Activated CD4-positive, alpha-beta T cell treated with anti-CD3 and anti-CD28 coated beads, Interleukin-2, amount 50 U/mL, for 1 hour (primary cell): ENCODE data around the gene SOX30.

ENCODE experiments used
- DNase-seq: peaks from one replicate; pipeline ENCODE4 v3.0.0-alpha.2; 2020

The SOX30 gene

DNA sequence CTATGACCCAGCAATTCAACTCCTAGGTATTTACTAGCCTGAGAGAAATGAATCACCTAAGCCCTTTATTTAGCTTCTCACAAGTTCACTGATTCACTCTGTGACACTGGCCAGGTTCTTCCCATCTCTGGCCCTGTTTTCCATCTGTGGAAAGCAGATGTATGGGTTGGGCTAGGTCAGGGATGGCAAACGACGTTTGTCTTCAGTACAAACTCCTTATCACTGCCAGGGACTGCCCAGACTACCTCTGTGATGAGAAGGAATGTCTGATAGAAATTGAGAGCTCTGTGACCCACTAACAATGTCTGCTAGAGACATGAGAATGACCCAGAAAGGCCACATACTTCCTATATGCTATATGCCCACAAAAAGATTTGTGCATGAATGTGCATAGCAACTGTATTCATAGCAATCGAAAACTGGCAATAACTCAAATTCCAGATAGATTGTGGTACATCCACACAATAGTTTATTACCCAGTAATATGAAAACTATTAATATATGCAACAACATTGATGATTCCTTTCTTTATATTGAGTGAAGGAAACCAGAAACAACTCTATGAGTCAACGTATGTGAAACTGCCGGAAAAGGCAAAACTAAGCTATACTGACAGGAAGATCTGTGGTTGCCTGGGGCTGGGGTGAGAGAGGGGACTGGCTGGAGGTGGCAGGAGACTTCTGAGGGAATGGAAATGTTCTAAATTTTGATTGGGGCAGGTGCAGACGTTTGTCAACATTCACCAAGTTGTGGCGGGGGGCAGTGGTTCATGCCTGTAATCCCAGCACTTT, 44.7 kb downstream of the SOX30 start:
- peak; percentile 69 for DNase-seq

GRCh38 chr5:157606046-157606445, 46.2 kb downstream of the SOX30 start:
- no peak for DNase-seq

- DNase-seq: peak; percentile 65
These were observed 48.7 kb downstream of the SOX30 start for GRCh38 chr5:157603333-157604190.

- no peak for DNase-seq
These were observed 49.7 kb downstream of the SOX30 start for GRCh38 chr5:157602505-157602904.

DNA sequence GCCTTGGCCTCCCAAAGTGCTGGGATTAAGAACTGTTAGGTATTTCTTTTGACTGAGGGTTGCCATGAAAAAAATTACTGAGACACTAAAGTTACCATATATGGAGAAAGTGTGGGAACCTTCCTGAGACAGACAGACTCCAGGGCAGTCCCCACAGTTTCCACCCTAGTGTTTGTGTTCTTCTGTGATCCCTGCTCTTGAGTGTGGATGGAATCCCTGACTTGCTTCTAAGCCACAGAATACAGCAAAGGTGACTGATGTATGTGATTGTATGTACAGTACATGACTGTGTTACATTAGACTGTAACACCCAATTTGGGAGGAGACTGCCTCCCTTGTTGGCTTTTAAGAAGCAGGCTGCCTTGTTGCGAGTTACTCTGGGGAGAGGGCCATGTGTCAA, 52.0 kb downstream of the SOX30 start:
- DNase-seq: no peak

- no peak for DNase-seq
These were observed 52.7 kb downstream of the SOX30 start for GRCh38 chr5:157599565-157599964.

- no peak for DNase-seq
These were observed 53.8 kb downstream of the SOX30 start for GRCh38 chr5:157598350-157598936.

DNA sequence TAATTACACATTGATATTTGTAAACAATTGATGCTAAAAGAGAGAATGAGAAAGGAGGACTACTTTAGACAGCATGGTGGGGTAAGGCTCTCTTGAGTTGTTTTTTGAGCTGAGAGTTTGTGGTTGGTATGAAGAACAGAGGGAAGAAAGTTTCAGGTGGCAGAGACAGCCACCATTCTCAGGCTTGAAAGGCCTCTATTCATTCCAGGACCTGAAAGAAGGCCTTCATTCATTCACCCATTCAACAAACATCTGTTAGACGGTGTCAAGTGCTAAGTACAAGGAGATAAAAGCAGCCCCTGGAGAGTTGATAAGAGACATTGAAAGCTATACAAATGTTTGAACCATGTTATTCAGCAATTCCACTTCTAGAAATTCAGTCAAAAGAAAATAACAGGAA, 55.0 kb downstream of the SOX30 start:
- no peak for DNase-seq

DNA sequence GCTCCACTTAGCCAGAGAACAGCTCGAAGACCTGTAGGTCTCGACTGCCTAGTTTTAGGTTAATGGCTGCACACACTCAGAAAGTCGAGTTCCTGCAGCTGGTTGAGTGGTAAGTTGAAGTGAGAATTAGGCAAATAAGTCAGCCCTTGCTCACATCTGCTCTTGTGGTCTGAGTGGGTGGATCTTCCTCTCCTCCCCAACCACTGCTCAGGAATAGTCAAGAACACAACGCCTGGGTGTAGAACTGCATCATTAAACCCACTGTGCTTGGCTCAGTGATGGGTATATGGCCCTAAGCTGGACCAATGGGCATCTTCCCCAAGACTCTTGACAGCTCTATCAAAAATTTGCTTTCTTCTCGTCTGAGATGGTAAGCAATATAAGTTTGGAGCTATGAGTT, 55.8 kb downstream of the SOX30 start:
- DNase-seq: no peak

- DNase-seq: no peak
These were observed 57.4 kb downstream of the SOX30 start for GRCh38 chr5:157594675-157595459.

GRCh38 chr5:157594257-157594656, 58.0 kb downstream of the SOX30 start:
- DNase-seq: no peak

DNA sequence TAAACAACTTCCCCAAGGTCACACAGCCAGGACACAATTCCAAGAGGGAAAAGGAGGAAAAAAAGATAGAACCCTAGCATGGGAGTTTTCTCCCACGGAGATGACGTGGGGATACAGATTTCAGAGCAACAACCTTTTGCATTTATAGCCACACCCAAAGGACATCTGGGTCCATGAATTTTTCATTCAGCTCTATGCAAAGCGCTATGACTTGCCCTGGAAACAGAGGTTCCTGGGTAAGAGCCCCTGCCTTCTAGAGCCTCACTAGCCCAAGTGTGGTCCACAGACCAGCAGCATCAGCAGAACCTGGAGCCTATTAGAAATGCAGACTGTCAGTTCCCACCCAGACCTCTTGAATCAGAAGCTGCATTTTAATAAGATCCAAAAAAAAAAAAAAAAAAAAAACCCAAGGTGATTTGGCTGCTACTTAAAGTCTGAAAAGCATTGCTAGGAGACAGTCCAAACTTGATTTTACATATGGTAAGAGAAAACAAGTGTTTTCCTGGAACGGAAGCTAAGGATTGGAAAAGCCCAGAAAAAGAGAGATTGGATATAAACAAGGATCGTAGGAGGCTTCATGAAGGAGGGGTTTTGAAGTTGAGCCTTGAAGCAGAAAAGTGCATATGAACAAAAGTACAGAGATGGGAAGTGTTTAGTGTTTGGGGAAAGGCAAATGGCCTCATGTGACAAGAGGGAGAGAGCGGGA, 59.0 kb downstream of the SOX30 start:
- DNase-seq: no peak

GRCh38 chr5:157592594-157592993, 59.6 kb downstream of the SOX30 start:
- no peak for DNase-seq

- DNase-seq: no peak
These were observed 61.8 kb downstream of the SOX30 start for GRCh38 chr5:157590478-157590877.

GRCh38 chr5:157584628-157585027, 67.6 kb downstream of the SOX30 start:
- no peak for DNase-seq

GRCh38 chr5:157582731-157583620, 69.3 kb downstream of the SOX30 start:
- DNase-seq: no peak

- no peak for DNase-seq
These were observed 70.3 kb downstream of the SOX30 start for GRCh38 chr5:157581901-157582300.

GRCh38 chr5:157578079-157578780, 74.0 kb downstream of the SOX30 start:
- no peak for DNase-seq

GRCh38 chr5:157576678-157577077, 75.6 kb downstream of the SOX30 start:
- no peak for DNase-seq
